ENCODE data around the gene CIB2.

The CIB2 gene

GRCh38 chr15:78087951-78088772 is 43.1 kb downstream of the CIB2 start:
- no peak overlapping the region for H3K4me3 ChIP-seq (ENCODE audit: low read depth, low read length)

GRCh38 chr15:78085928-78086327 is 45.3 kb downstream of the CIB2 start:
- no peak overlapping the region for H3K4me3 ChIP-seq (ENCODE audit: low read depth, low read length)

DNA sequence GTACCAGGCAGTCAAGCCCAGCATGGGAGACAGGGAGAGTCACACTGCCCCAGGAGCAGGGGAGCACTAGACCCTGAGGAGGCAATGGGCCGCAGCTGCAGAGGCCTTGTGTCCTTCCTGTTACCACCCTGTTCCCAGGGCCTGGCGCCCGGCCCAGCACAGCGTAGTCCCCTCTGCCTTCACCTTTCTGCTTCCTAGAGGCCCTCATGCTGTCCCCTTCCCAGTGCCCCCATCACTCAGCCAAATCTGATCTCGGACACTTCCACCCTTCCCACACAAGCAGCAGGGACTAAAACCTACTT is 46.8 kb downstream of the CIB2 start:
- H3K4me3 ChIP-seq (ENCODE audit: low read depth, low read length): no peak overlapping the region

- H3K4me3 ChIP-seq (ENCODE audit: low read depth, low read length): no peak overlapping the region
Observed at GRCh38 chr15:78083687-78084448, 47.4 kb downstream of the CIB2 start.

DNA sequence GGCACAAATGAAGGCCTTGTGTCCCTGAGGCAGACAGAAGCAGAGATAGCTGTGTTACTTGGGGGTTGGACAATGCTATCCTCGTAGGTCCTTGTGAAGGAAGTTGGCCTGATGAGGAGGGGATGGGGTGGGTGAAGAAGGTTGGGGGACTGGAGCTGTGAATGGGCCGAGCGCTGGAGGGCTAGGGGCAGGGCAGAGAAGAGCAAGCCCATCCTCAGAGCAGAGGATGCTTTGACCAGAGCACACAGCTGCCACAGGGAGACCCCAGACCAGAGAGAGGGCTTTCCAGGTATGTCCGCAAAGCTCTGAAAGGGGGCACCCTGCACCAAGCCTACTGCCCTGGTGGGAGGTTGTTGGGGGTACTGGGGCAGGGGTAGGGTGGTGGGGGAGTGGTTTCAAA is 48.1 kb downstream of the CIB2 start:
- H3K4me3 ChIP-seq (ENCODE audit: low read depth, low read length): no peak overlapping the region

DNA sequence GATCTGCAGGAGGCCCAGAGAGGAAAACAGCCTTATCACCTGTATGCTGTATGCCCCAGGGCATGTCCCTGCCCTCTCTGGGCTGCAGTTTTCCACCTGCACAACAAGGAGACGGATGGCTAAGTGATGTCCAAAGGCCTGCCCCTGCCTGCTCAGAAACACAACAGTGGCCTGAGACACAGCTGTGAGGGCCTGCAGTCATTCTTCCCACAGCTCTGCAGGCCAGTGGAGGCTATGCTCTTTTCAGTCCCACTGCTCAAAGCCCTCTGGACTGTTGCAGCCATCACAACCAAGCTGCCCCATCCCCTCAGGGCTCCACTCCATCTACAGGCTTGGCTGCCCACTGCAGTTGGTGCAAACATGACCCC is 48.5 kb downstream of the CIB2 start:
- H3K4me3 ChIP-seq (ENCODE audit: low read depth, low read length): no peak overlapping the region

DNA sequence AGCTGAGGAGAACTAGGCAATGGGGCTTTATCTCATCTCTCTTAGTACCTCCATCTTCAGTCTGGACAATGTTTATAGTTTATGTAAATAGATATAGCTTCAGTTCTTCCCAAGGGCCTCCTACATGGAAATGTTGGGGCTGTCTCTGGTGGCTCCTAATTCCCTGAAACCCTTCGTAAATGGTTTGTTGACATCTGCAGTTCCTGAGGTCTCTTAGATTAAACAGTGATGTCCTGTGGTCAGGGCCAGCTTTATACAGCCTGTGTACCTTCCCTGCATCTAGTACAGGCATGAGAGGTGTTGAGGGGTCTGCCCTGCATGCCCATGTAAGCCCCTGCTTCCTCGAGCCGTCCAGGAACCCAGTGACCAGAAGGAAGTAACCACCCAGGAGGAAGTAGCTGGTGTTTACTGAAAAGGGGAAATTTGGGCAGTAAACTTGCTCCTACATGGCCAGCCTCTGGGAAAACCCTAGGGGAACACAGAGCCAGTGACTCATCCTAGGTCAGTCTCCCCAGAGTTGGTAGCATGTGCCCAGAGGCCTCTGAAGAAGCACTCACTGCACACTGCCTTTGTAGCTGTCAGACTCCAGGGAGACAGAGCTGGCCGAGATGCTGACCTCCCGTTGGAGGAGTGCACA is 49.0 kb downstream of the CIB2 start:
- H3K4me3 ChIP-seq (ENCODE audit: low read depth, low read length): no peak overlapping the region

- no peak overlapping the region for H3K4me3 ChIP-seq (ENCODE audit: low read depth, low read length)
Observed at GRCh38 chr15:78080088-78080460, 51.2 kb downstream of the CIB2 start.

GRCh38 chr15:78079298-78080087 is 51.8 kb downstream of the CIB2 start:
- H3K4me3 ChIP-seq (ENCODE audit: low read depth, low read length): no peak overlapping the region

- peak overlapping the region; percentile 29 for H3K4me3 ChIP-seq (ENCODE audit: low read depth, low read length)
Observed at GRCh38 chr15:78077871-78078210, 53.4 kb downstream of the CIB2 start.

- H3K4me3 ChIP-seq (ENCODE audit: low read depth, low read length): peak within 1 kb of the TSS; percentile 72
Observed at GRCh38 chr15:78077053-78077870, 54.0 kb downstream of the CIB2 start, which contains the start of gene TBC1D2B. TBC1D2B (minus strand) TSS chr15:78077711; CDS start chr15:78077652, 59 bp downstream.

GRCh38 chr15:78076231-78077052 is 54.8 kb downstream of the CIB2 start:
- H3K4me3 ChIP-seq (ENCODE audit: low read depth, low read length): peak overlapping the region; percentile 72

DNA sequence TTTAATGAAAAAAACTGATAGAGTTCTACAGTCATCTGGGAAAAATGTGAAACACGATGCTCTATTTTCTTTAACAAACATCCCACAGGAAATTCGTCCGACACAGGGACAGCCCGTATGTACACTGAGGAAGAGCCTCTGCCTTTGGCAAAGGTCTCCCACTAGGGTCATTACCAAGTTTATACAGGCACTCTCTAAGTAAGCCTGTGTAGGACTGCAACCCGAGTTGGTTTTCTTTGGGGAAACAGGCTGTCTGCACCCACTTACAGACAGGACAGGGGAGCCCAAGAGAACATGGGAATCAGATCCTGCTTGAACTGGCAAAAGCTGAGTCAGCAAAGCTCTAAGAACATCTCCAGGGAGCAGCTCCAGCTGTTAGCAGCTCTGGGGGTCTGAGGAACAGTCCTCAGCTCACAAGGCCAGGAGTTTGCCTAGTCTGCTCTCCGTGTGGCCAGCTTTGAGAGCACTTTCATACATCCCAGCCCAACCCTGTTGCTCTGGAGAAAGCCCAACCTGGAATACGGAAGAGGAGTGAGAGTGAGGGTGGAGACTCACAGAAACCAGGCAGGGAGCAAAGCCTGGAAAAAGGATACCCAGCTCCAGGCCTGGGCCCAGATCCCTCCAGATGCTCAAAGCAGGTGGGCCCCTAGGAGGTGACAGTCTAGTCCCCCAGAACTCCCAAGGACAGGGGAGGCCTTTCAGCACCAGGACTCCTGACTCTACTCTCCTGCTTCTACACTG is 55.6 kb downstream of the CIB2 start:
- H3K4me3 ChIP-seq (ENCODE audit: low read depth, low read length): no peak overlapping the region

DNA sequence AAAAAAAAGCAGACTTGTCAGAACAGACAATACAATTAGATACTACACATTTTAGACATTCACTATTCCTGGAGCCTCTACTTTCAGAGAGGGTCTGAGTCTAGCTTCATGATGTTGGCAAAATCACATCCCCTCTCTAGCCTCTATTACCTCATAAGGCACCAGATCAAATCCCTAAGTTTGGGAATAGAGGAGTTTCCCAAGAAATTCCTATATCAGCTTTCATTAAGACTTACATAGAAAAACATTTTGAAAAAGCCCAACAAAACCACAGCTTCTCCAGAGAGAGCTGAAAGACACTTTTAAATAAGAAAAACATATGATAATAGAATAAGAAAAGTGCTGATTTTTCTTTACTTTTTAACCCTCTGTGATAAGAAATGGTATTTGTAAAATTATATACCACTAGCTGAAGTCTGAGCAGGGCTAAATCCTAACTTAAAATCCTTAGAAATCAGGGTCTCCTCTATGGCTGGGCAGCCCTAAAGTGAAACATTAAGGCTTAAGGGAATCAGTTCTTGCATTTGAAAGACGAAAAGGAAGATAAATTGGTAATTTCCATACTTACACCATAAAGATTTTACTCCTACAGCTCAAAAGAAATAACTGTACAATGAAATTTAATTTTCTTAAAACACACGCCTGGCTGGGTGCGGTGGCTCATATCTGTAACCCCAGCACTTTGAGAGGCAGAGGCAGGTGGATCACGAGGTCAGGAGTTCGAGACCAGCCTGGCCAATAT is 58.0 kb downstream of the CIB2 start:
- no peak overlapping the region for H3K4me3 ChIP-seq (ENCODE audit: low read depth, low read length)

DNA sequence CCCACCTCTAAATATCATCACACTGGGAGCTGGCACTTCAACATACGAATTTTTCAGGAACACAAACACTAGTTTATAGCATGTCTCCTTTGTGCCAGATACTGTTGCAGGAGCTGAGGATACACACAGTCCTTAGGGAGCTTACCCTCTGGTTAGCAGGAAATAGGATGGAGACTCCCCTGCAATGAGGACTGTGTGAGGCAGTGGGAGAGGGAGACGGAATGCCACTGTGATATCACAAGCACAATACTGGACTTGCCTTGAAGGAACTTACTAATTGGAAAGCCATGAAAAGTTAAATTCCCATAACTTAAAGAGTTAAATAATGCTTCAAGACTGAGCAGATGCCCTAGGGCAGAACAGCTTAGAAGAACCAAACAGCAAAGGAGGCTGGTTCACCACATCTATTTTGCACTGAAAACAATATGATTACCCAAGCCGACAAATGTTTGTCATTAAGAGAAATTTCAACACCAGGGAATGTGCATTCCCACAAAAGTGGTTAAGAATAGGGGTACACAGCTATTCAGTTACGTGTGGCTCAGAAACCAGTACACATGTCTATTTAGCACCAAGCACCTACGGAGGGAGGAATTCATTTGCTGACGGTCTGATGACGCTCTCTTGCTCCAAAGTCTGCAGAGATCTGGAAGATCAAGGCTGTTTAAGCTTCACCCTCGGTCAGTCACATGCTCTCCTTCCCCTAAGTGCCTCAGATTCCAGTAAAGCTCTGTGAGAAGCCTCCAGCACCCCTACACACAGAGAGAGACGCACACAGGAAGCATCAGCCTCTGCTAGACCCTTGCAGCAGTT is 59.0 kb downstream of the CIB2 start:
- no peak overlapping the region for H3K4me3 ChIP-seq (ENCODE audit: low read depth, low read length)

DNA sequence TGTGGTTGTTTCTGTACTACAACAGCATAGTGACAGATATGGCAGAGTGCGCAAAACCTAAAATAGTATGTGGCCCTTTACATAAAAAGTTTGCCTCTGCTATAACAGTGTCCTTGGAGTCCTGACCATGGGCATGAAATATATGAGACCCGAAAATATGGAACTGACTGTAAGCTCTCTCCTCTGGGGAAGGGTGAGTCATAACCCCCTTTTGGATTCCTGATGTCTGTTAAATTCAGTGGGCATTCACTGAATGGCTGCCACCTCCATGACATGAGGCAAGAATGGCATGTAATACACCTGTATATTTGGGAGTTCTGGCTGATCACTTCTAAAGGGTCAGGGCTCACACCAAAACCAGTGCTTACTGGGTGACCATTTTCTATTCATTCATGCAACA is 59.9 kb downstream of the CIB2 start:
- no peak overlapping the region for H3K4me3 ChIP-seq (ENCODE audit: low read depth, low read length)

DNA sequence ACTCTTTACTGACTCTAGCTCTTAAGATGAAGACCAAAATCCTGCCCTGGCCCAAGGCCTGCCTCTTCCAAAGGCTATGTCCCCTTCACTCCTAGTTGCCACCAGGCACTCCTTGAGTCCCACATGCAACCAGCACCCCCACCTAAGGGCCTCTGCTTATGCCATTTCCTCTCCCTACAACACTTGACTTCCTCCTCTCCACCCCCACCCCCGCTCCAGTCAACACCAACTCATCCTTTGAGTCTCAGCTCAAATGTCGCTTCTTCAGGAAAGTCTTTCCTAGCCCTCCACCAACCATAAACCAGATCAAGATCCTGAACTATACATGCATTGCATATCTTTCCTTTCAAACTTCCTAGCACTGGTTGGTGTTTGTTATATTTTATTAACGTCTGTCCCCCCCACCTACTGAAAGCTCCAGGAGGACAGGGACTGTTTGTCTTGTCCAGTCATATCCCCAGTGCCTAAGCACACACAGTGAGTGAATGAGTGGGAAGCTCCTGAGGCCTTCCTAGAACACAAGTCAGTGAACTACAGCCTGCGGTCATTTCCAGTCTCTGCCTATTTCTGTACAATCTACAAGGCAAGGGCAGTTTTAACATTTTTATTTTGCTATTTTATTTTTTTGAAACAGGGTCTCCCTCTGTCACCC is 61.1 kb downstream of the CIB2 start:
- no peak overlapping the region for H3K4me3 ChIP-seq (ENCODE audit: low read depth, low read length)

Measured in iPS-11a (cell line).